Suprapubic skin (tissue), 3 donors: ENCODE measurements around the gene ACAT1.

Experiments
- POLR2A ChIP-seq, 2 donors: fragments of 450-650 bp; IDR thresholded peaks; one replicate each; pipeline ENCODE4 v1.6.1; 2017; ENCODE audit warnings: antibody characterized with exemption in 2 of 2, mild to moderate bottlenecking in 2 of 2, moderate library complexity in 2 of 2
- TF ChIP-seq, protein P1 (sequence below), 2 donors: fragments of 200-600 bp in 1 of 2; fragments of 450-650 bp in 1 of 2; sonication (generic) in 1 of 2; IDR thresholded peaks; one replicate each; pipeline ENCODE4 v1.5.1; 2016 to 2019; ENCODE audit warnings: antibody characterized with exemption in 2 of 2, mild to moderate bottlenecking in 1 of 2, moderate library complexity in 1 of 2

DNA sequence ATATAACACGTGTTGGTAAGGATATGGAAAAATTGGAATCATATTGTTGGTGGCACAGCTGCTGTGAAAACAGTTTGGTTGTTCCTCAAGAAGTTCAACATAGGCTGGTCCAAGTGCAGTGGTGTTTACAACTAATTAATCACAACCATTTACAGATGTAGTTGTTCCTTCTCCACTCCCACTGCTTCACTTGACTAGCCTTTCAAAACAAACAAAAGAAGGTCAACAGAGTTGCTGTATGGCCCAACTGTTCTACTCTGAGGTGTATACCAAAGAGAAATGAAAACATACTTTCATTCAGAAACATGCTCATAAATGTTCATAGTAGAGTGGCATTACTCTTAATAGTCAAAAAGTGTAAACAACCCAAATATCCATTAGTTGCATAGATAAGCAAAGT lies 36.6 kb upstream of the ACAT1 start:
- TF ChIP-seq POLR2A (IDR thresholded peaks at IDR 0.05) = no peak
- TF ChIP-seq, protein P1, sequence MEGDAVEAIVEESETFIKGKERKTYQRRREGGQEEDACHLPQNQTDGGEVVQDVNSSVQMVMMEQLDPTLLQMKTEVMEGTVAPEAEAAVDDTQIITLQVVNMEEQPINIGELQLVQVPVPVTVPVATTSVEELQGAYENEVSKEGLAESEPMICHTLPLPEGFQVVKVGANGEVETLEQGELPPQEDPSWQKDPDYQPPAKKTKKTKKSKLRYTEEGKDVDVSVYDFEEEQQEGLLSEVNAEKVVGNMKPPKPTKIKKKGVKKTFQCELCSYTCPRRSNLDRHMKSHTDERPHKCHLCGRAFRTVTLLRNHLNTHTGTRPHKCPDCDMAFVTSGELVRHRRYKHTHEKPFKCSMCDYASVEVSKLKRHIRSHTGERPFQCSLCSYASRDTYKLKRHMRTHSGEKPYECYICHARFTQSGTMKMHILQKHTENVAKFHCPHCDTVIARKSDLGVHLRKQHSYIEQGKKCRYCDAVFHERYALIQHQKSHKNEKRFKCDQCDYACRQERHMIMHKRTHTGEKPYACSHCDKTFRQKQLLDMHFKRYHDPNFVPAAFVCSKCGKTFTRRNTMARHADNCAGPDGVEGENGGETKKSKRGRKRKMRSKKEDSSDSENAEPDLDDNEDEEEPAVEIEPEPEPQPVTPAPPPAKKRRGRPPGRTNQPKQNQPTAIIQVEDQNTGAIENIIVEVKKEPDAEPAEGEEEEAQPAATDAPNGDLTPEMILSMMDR (IDR thresholded peaks at IDR 0.05) = no peak
